HepG2 (cell line): ENCODE data around the gene NUP153. TPM values are rescaled to one million over a fixed set of nuclear protein-coding genes. Genes with fewer than 3 reads are reported as not detected.

Experiments
- ATAC-seq: fragments of 200-7000 bp; cut with Tn5 transposase; 3 replicates; pipeline ENCODE4 v1.9.1; 2020; ENCODE audit warnings: mild to moderate bottlenecking, moderate library complexity
- BruUV-seq: library from RNA; stranded (reverse); fragments of 400-500 nt; replicated peaks from 2 replicates; lab custom pipeline; 2021; lab: Mats Ljungman, UMichigan
- CTCF ChIA-PET: fragments of 300-600 bp; formaldehyde crosslinking; extraction: SDS; loops from one replicate; lab custom pipeline; 2021; ENCODE audit warnings: low total read pairs, inconsistent platforms, low intra/inter-chr PET ratio; lab: Yijun Ruan, JAX
- POLR2A ChIA-PET: fragments of 350-600 bp; sonication (Branson Sonifier 250); formaldehyde crosslinking; loops from one replicate; lab custom pipeline; 2020; ENCODE audit warnings: antibody characterized with exemption, inconsistent platforms; lab: Yijun Ruan, JAX
- DNase-seq: peaks from one replicate; pipeline ENCODE4 v3.0.0-alpha.2; 2015; ENCODE audit warnings: low spot score
- FAIRE-seq: peaks from 3 replicates; lab custom pipeline; 2011; peaks lifted over from hg19 to GRCh38; lab: Jason Lieb, UNC
- H2AFZ ChIP-seq: one replicate; pipeline ENCODE4 v1.6.1; 2011; ENCODE audit warnings: low read length, inconsistent platforms
- H3K27ac ChIP-seq: fragments of 300-600 bp; 3 replicates; pipeline ENCODE4 v1.8.0; 2011; ENCODE audit warnings: mixed run types, mild to moderate bottlenecking, mixed read lengths, low read length, inconsistent platforms; ENCODE audit not compliant: insufficient read depth; ENCODE audit errors: extremely low read length
- H3K27me3 ChIP-seq, 2 experiments: fragments of 200-600 bp in 1 of 2; 2 replicates in 1 of 2; 3 replicates in 1 of 2; pipeline versions ENCODE4 v1.6.0 to v1.8.0; 2011; ENCODE audit warnings: low read length in 2 of 2, mild to moderate bottlenecking in 2 of 2, moderate library complexity in 2 of 2, inconsistent platforms in 1 of 2; ENCODE audit not compliant: insufficient read depth in 2 of 2, control insufficient read depth in 1 of 2
- H3K36me3 ChIP-seq, 2 experiments: fragments of 200-600 bp in 1 of 2; replicated peaks in 1 of 2; 2 replicates in 1 of 2; 3 replicates in 1 of 2; pipeline versions ENCODE4 v1.5.1 to v1.8.0; 2011; ENCODE audit warnings: low read length in 2 of 2, inconsistent platforms in 1 of 2; ENCODE audit not compliant: insufficient read depth in 2 of 2, control insufficient read depth in 1 of 2
- H3K4me1 ChIP-seq: 2 replicates; pipeline ENCODE4 v1.5.1; 2012; ENCODE audit warnings: low read length, inconsistent platforms; ENCODE audit not compliant: insufficient read depth
- H3K4me2 ChIP-seq: 2 replicates; pipeline ENCODE4 v1.6.0; 2011; ENCODE audit warnings: low read depth, low read length, inconsistent platforms
- H3K4me3 ChIP-seq, 3 experiments: fragments of 200-600 bp in 1 of 3; sonication (generic), shearing (Covaris generic) in 1 of 3; replicated peaks in 1 of 3; 2 replicates each; pipeline ENCODE4 v1.5.1; 2011 to 2016; ENCODE audit warnings: low read length in 3 of 3, inconsistent platforms in 2 of 3, low read depth in 2 of 3, mild to moderate bottlenecking in 2 of 3, control low read depth in 1 of 3, mixed read lengths in 1 of 3; ENCODE audit not compliant: insufficient read depth in 1 of 3
- H3K79me2 ChIP-seq: one replicate; pipeline ENCODE4 v1.6.1; 2011; ENCODE audit warnings: low read length, inconsistent platforms; ENCODE audit not compliant: insufficient read depth
- H3K9ac ChIP-seq: 2 replicates; pipeline ENCODE4 v1.6.0; 2011; ENCODE audit warnings: mild to moderate bottlenecking, low read depth, low read length, inconsistent platforms; ENCODE audit not compliant: insufficient read depth
- H3K9me3 ChIP-seq: 2 replicates; pipeline ENCODE4 v1.5.1; 2012; ENCODE audit warnings: mild to moderate bottlenecking, low read length
- H4K20me1 ChIP-seq: 2 replicates; pipeline ENCODE4 v1.6.0; 2011; ENCODE audit warnings: inconsistent platforms, mild to moderate bottlenecking, low read length, moderate library complexity; ENCODE audit not compliant: insufficient read depth
- ARHGAP35 ChIP-seq: sonication (generic); formaldehyde crosslinking; IDR thresholded peaks from 2 replicates; pipeline ENCODE4 v1.9.0; 2022; ENCODE audit warnings: mild to moderate bottlenecking, inconsistent platforms, moderate library complexity, missing genetic modification reagents, borderline replicate concordance
- ATF4 ChIP-seq, 2 experiments: fragments of 450-650 bp in 1 of 2; sonication (generic) in 1 of 2; formaldehyde crosslinking; IDR thresholded peaks; 2 replicates each; pipeline versions ENCODE4 v1.5.0 to v1.8.0; 2020 to 2022; ENCODE audit warnings: mild to moderate bottlenecking in 1 of 2, missing genetic modification reagents in 1 of 2
- ATF7 ChIP-seq, 2 experiments: fragments of 450-650 bp in 1 of 2; sonication (generic) in 1 of 2; formaldehyde crosslinking in 1 of 2; IDR thresholded peaks; 2 replicates each; pipeline versions ENCODE4 v1.4.0 to v1.6.1; 2016 to 2020; ENCODE audit warnings: antibody characterized with exemption in 1 of 2, mild to moderate bottlenecking in 1 of 2, missing genetic modification reagents in 1 of 2
- POLR2AphosphoS2 ChIP-seq: IDR thresholded peaks from 2 replicates; pipeline ENCODE4 v1.6.1; 2011; ENCODE audit warnings: low read depth, low read length, improper control_type of control experiment
- TBX2 ChIP-seq: sonication (generic); formaldehyde crosslinking; IDR thresholded peaks from 2 replicates; pipeline ENCODE4 v1.5.0; 2020; ENCODE audit warnings: missing genetic modification reagents, mild to moderate bottlenecking, borderline replicate concordance
- ZFP1 ChIP-seq: IDR thresholded peaks from 2 replicates; pipeline ENCODE4 v1.6.1; 2016
- ZNF335 ChIP-seq: sonication (generic); formaldehyde crosslinking; IDR thresholded peaks from 2 replicates; pipeline ENCODE4 v1.4.0; 2020; ENCODE audit warnings: missing genetic modification reagents
- ZNF414 ChIP-seq: sonication (generic); formaldehyde crosslinking; IDR thresholded peaks from 2 replicates; pipeline ENCODE4 v1.5.0; 2020; ENCODE audit warnings: missing genetic modification reagents
- ZNF496 ChIP-seq: sonication (generic); formaldehyde crosslinking; IDR thresholded peaks from 2 replicates; pipeline ENCODE4 v1.8.1; 2023; ENCODE audit warnings: mild to moderate bottlenecking, moderate library complexity, missing genetic modification reagents; ENCODE audit not compliant: insufficient replicate concordance
- ZNF670 ChIP-seq: sonication (generic); formaldehyde crosslinking; IDR thresholded peaks from 2 replicates; pipeline ENCODE4 v1.8.0; 2022; ENCODE audit warnings: mild to moderate bottlenecking, missing genetic modification reagents, borderline replicate concordance
- WGBS: methylation state at CpG from one replicate; pipeline ENCODE4 v1.1.6; 2017; ENCODE audit warnings: low lambda C conversion rate; 5-methylcytosine and 5-hydroxymethylcytosine counted together
- in situ Hi-C: cut with HindIII; loops from 2 replicates; pipeline ENCODE4 v1.10.0; 2017; ENCODE audit warnings: low pct_unique_long_range_greater_than_20kb; ENCODE audit not compliant: extremely low pct_ligation_motif_present
- intact Hi-C: fragments of 100-400 bp; cut with micrococcal nuclease; formaldehyde crosslinking; loops from one replicate; pipeline ENCODE4 v1.10.0; 2022; ENCODE audit not compliant: unreplicated experiment
- polyA plus RNA-seq, 8 experiments: library from polyadenylated mRNA; depleted of rRNA in 3 of 8; stranded (reverse) in 7 of 8; unstranded in 1 of 8; fragments of >200 nt; fragmentation: Illumina TruSeq in 4 of 8; extraction: Trizol in 4 of 8; gene quantifications; 2 replicates each; pipeline versions ENCODE4 v1.2.1 to v1.2.3, GENCODE V29; 2011 to 2016; ENCODE audit warnings: low read depth in 4 of 8, missing spikeins in 1 of 8, mixed read lengths in 1 of 8; ENCODE audit not compliant: insufficient read depth in 1 of 8
- total RNA-seq, 5 experiments: library from RNA; depleted of rRNA; stranded (reverse); fragments of >200 nt; fragmentation: Illumina TruSeq; extraction: Trizol; gene quantifications; 2 replicates each; pipeline ENCODE4 v1.2.3, GENCODE V29; 2016; ENCODE audit warnings: low read depth in 1 of 5

The NUP153 gene
- total and polyA plus RNA-seq, 2 of the 13 experiments (the other 11 are each of a cell fraction or from before 2014, with no cell fraction given) = 29.8 to 55.2 TPM

GRCh38 chr6:17583811-17584210, 122.9 kb downstream of the NUP153 start:
- H2AFZ ChIP-seq = peak overlapping the region; percentile 74
- TF ChIP-seq TBX2 (CRISPR knock-in tag) (no peak), ZNF414 (CRISPR knock-in tag) (no peak), ZFP1 (CRISPR knock-in tag) (no peak), ZNF496 (CRISPR knock-in tag) (no peak), ARHGAP35 (CRISPR knock-in tag) (no peak), ATF4 (CRISPR knock-in tag; IDR thresholded peaks at IDR 0.05) (peak in 1 of 2 experiments; percentile 7; a peak in 1 of 4 replicates), ATF7 (IDR thresholded peaks at IDR 0.05) (peak; percentile 62), ATF7 (CRISPR knock-in tag; IDR thresholded peaks at IDR 0.05) (no peak), ZNF335 (CRISPR knock-in tag) (0 out of 2 replicates have a peak, but pooled peaks have one; percentile 15), POLR2AphosphoS2 (no peak), ZNF670 (CRISPR knock-in tag) (no peak)
- ATAC-seq (no peak), FAIRE-seq (no peak), DNase-seq (no peak)
- H3K9me3 ChIP-seq = no peaks in the 10 kb centered on the region
- H3K27me3 ChIP-seq = no peaks in the 10 kb centered on the region
- WGBS = 10% methylated on average over 5 of the region's 5 CpGs
- POLR2A ChIA-PET = interaction anchor here (1.1 kb wide), 1 partner anchor 16 kb away, joined by 3 read pairs; the partner anchor contains the start of gene FAM8A1
- intact Hi-C loops (loop anchor here (1.0 to 10.0 kb wide), 3 partner anchors 221 to 428 kb away; partner anchors contain the start of gene RBM24), in situ Hi-C loops (loop anchor here (5.0 kb wide), 2 partner anchors 302 to 427 kb away; partner anchors contain the start of gene RBM24)
- peaks cover 30% of the 10 kb centered on the region for H3K4me1 ChIP-seq
- no peaks in the 10 kb centered on the region for H4K20me1 ChIP-seq
- peak overlapping the region in 2 of 3 experiments; percentile 34 to 52; a peak in 4 of 6 replicates for H3K4me3 ChIP-seq
- no peak overlapping the region for H3K27ac ChIP-seq
- CTCF ChIA-PET = interaction anchor here (1.0 to 3.6 kb wide), 8 partner anchors 16 to 431 kb away, joined by 3 to 55 read pairs (median 6); partner anchors contain the start of genes FAM8A1 and RBM24
- no peaks in the 10 kb centered on the region for H3K36me3 ChIP-seq
- no peaks in the 10 kb centered on the region for H3K79me2 ChIP-seq
- peak overlapping the region; percentile 72 for H3K4me2 ChIP-seq
- peak overlapping the region; percentile 1; the same call in 1 of the 2 replicates for H3K9ac ChIP-seq
- BruUV-seq = no TSS peak
